Activated naive CD8-positive, alpha-beta T cell treated with anti-CD3 and anti-CD28 coated beads, Interleukin-2, amount 50 U/mL, for 24 hours (primary cell): ENCODE data around the gene SUSD3.
A peak's percentile ranks its signal among the peaks of the same experiment; 100 is the strongest.

Experiments used
- ATAC-seq: fragments of 150-1000 bp; cut with Tn5 transposase; one replicate; pipeline ENCODE4 v1.10.0; 2021
- DNase-seq: peaks from one replicate; pipeline ENCODE4 v3.0.0; 2021
- H3K27ac Mint-ChIP-seq: one replicate; pipeline ENCODE4 v1.8.0; 2021; ENCODE audit warnings: mild to moderate bottlenecking, mixed read lengths
- H3K27me3 Mint-ChIP-seq: one replicate; pipeline ENCODE4 v1.8.0; 2021; ENCODE audit warnings: mixed read lengths
- H3K36me3 Mint-ChIP-seq: one replicate; pipeline ENCODE4 v1.8.0; 2021; ENCODE audit warnings: low read depth, mixed read lengths
- H3K4me1 Mint-ChIP-seq: one replicate; pipeline ENCODE4 v1.8.0; 2021; ENCODE audit warnings: mixed read lengths
- H3K4me3 Mint-ChIP-seq: one replicate; pipeline ENCODE4 v1.8.0; 2021; ENCODE audit warnings: mild to moderate bottlenecking, moderate library complexity, mixed read lengths
- H3K9me3 Mint-ChIP-seq: one replicate; pipeline ENCODE4 v1.8.0; 2021; ENCODE audit warnings: mixed read lengths

SUSD3 gene

DNA sequence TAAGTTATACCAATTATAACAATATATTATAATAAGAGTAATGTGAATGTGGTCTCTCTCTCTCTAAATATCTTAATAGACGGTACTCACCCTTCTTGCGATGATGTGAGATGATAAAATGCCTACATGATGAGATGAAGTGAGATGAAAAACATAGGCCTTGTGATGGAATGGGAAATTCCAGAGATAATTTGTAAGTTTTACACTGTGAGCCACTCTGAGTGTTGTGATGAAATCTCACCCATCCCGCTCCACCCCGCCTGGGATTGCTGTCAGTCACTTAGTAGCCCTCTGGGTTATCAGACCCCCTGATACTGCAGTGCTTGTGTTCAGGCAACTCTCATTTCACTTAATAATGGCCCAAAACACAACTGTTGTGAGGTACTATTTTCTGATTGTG is 10.5 kb downstream of the SUSD3 start:
- H3K27ac Mint-ChIP-seq = no peak overlapping the region
- H3K9me3 Mint-ChIP-seq = no peaks in the 10 kb centered on the region
- H3K27me3 Mint-ChIP-seq = no peaks in the 10 kb centered on the region
- ATAC-seq (no peak), DNase-seq (no peak)
- H3K4me3 Mint-ChIP-seq = no peak overlapping the region
- H3K36me3 Mint-ChIP-seq = peaks cover 20% of the 10 kb centered on the region
- peaks cover 72% of the 10 kb centered on the region for H3K4me1 Mint-ChIP-seq

GRCh38 chr9:93071464-93071863 is 13.0 kb downstream of the SUSD3 start:
- H3K36me3 Mint-ChIP-seq = peaks cover 18% of the 10 kb centered on the region
- ATAC-seq = no peak
- H3K4me3 Mint-ChIP-seq = no peak overlapping the region

DNA sequence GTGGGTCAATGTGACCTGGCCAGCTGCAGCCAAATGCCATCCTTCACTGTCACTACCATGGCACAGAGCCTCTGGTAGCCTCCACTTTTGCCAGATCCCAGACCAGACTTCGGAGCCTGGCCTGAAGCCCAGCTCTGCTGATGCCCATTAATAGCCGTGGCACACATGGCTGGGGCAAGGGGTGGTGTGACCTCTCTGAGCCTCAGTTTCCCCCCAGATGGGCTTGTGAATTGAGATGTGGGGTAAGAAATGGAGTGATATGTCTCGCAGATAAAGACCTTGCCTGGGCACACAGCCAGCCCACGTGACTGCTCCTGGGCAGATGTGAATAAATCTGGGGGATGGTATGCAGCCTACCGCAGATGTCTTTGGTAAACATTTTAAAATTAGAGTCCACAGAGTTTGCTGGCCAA is 13.9 kb downstream of the SUSD3 start:
- Mint-ChIP-seq H3K4me1 (peaks cover 62% of the 10 kb centered on the region), H3K36me3 (peaks cover 15% of the 10 kb centered on the region), H3K27ac (peak overlapping the region; percentile 48), H3K9me3 (no peaks in the 10 kb centered on the region), H3K27me3 (no peaks in the 10 kb centered on the region), H3K4me3 (no peak overlapping the region)
- DNase-seq = no peak
- ATAC-seq = no peak

More at GRCh38 chr9:93071464-93071863, 13.0 kb downstream of the SUSD3 start:
- Mint-ChIP-seq H3K9me3 (no peaks in the 10 kb centered on the region), H3K4me1 (peaks cover 66% of the 10 kb centered on the region), H3K27me3 (no peaks in the 10 kb centered on the region), H3K27ac (no peak overlapping the region)
- no peak for DNase-seq

DNA sequence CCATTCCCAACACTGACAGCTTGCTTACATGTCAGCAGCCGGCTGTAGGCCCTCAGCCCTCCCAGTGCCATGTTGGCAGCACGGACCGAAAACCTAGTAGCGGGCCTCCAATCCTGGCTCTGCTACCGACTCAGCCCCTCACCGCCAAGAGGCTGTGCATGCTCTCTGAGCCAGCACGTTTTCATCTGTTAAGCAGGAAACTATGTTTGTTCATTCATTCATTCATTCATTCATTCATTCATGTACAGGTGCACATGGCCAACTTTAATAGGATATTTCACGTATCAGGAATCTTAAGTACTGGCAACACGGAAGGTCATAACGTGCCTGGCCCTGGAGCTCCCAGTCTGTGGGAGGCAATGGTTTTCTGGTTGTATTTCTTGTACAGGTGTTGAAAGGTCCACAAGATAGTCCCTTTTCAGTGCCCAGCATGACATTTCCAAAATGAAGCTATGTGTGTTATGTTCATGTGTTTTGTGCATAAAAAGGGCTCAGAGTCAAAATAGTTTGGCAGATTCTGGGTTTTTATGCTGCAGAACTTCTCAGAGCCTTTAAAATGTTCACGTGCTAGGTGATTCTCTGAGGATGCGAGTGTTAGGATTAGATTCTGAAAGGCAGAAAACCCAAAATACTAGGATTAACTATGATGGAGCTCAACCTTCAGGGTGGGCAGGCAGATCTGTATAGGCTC is 17.7 kb downstream of the SUSD3 start:
- Mint-ChIP-seq H3K27ac (no peak overlapping the region), H3K36me3 (peaks cover 5% of the 10 kb centered on the region)
- no peak for ATAC-seq

DNA sequence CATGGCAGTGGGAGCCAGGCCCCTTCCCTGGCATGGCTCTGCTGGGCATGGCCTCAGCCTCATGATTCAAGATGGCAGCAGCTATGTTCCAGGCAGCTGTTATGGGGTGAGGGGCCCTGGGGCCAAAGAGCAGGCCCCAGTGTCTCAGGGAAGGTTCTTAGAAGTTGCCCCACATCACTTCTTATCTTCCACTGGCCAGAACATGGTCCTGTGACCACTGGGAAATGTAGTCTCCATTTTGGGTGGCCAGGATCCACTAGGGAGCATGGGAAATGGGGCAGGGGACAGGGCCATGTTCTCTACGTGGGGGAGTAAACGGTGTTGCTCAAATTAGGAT is 18.3 kb downstream of the SUSD3 start:
- Mint-ChIP-seq H3K9me3 (no peaks in the 10 kb centered on the region), H3K27ac (peak overlapping the region; percentile 50), H3K27me3 (no peaks in the 10 kb centered on the region), H3K4me3 (no peak overlapping the region), H3K4me1 (peaks cover 38% of the 10 kb centered on the region), H3K36me3 (peaks cover 6% of the 10 kb centered on the region)
- no peak for ATAC-seq
- DNase-seq = no peak

More for the DNA sequence above, 17.7 kb downstream of the SUSD3 start:
- Mint-ChIP-seq H3K9me3 (no peaks in the 10 kb centered on the region), H3K4me3 (no peak overlapping the region), H3K4me1 (peaks cover 40% of the 10 kb centered on the region), H3K27me3 (no peaks in the 10 kb centered on the region)
- DNase-seq = no peak

- Mint-ChIP-seq H3K27ac (no peak overlapping the region), H3K36me3 (peaks cover 10% of the 10 kb centered on the region), H3K4me3 (no peak overlapping the region), H3K9me3 (no peaks in the 10 kb centered on the region), H3K4me1 (peaks cover 40% of the 10 kb centered on the region), H3K27me3 (no peaks in the 10 kb centered on the region)
- peak; percentile 24 for ATAC-seq
- DNase-seq = no peak
Measured at GRCh38 chr9:93077367-93077766, 18.9 kb downstream of the SUSD3 start.

DNA sequence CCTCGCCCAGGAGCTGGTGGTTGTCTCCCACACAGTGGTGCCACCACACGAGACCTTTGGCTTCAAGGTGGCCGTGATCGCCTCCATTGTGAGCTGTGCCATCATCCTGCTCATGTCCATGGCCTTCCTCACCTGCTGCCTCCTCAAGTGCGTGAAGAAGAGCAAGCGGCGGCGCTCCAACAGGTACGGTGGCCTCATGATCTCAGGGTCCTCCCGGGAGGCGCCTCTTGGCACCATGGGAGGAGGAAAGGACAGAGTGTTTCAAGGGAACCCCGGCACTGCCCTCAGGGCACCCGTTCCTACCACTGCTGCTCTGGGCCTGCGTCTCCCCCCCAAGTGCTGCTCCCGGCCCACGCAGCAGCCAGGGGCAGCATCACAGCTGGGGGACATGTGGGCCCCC is 19.3 kb downstream of the SUSD3 start:
- ATAC-seq (no peak), DNase-seq (no peak)
- H3K27me3 Mint-ChIP-seq = no peaks in the 10 kb centered on the region
- H3K4me3 Mint-ChIP-seq = no peak overlapping the region
- H3K27ac Mint-ChIP-seq = no peak overlapping the region
- H3K36me3 Mint-ChIP-seq = peaks cover 10% of the 10 kb centered on the region
- H3K4me1 Mint-ChIP-seq = peaks cover 40% of the 10 kb centered on the region
- no peaks in the 10 kb centered on the region for H3K9me3 Mint-ChIP-seq

GRCh38 chr9:93079371-93079770 is 20.9 kb downstream of the SUSD3 start:
- peaks cover 46% of the 10 kb centered on the region for H3K4me1 Mint-ChIP-seq
- H3K9me3 Mint-ChIP-seq = no peaks in the 10 kb centered on the region
- ATAC-seq (no peak), DNase-seq (no peak)
- H3K36me3 Mint-ChIP-seq = peaks cover 14% of the 10 kb centered on the region
- no peak overlapping the region for H3K4me3 Mint-ChIP-seq
- H3K27me3 Mint-ChIP-seq = no peaks in the 10 kb centered on the region
- no peak overlapping the region for H3K27ac Mint-ChIP-seq

- no peak for ATAC-seq
- no peak overlapping the region for H3K4me3 Mint-ChIP-seq
- peaks cover under 1% of the 10 kb centered on the region for H3K9me3 Mint-ChIP-seq
- H3K36me3 Mint-ChIP-seq = peaks cover 20% of the 10 kb centered on the region
- H3K4me1 Mint-ChIP-seq = peaks cover 35% of the 10 kb centered on the region
- H3K27ac Mint-ChIP-seq = no peak overlapping the region
- no peaks in the 10 kb centered on the region for H3K27me3 Mint-ChIP-seq
- DNase-seq = no peak
Measured at GRCh38 chr9:93080406-93080805, 21.9 kb downstream of the SUSD3 start.

- H3K27ac Mint-ChIP-seq = no peak overlapping the region
- no peak overlapping the region for H3K4me3 Mint-ChIP-seq
- peaks cover 35% of the 10 kb centered on the region for H3K4me1 Mint-ChIP-seq
- no peaks in the 10 kb centered on the region for H3K27me3 Mint-ChIP-seq
- H3K9me3 Mint-ChIP-seq = peaks cover 4% of the 10 kb centered on the region
- no peak for ATAC-seq
- H3K36me3 Mint-ChIP-seq = peaks cover 26% of the 10 kb centered on the region
- no peak for DNase-seq
Measured at GRCh38 chr9:93081081-93081529, 22.6 kb downstream of the SUSD3 start.

- ATAC-seq (no peak), DNase-seq (no peak)
- H3K36me3 Mint-ChIP-seq = peaks cover 31% of the 10 kb centered on the region
- H3K4me3 Mint-ChIP-seq = no peak overlapping the region
- no peaks in the 10 kb centered on the region for H3K27me3 Mint-ChIP-seq
- H3K27ac Mint-ChIP-seq = peak overlapping the region; percentile 69
- peaks cover 4% of the 10 kb centered on the region for H3K9me3 Mint-ChIP-seq
- H3K4me1 Mint-ChIP-seq = peaks cover 32% of the 10 kb centered on the region
Measured at GRCh38 chr9:93081931-93082330, 23.4 kb downstream of the SUSD3 start.

DNA sequence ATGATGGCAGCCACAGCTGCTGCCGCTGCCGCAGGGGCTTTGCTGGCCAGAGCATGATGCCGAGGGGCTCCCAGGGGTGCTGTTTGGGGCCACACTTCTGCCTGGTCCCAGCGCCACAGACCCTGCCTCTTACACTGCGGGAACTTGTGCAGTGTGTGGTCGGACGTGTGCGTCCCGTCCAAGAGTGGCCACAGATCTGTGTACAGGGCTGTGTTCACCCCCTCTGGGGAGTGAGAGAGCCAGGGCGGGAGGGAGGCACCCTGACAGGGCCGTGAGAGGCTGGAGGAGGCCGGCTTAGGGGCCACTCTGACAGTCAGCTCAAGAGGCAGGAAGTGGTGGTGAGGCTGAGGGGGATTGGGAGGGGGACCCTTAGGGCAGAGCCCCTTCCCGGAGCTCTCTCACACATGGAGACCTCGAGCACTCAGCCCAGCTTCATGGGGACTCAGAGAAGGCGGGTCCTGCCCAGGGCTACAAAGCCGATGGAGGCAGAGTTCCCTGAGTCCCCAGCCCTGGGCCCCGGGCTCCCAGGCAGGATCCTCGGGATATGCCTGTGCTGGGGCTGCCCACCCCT is 24.4 kb downstream of the SUSD3 start:
- H3K4me3 Mint-ChIP-seq = no peak overlapping the region
- peaks cover 28% of the 10 kb centered on the region for H3K4me1 Mint-ChIP-seq
- DNase-seq (no peak), ATAC-seq (no peak)
- peak overlapping the region; percentile 49 for H3K27ac Mint-ChIP-seq
- H3K27me3 Mint-ChIP-seq = no peaks in the 10 kb centered on the region
- peaks cover 34% of the 10 kb centered on the region for H3K36me3 Mint-ChIP-seq
- H3K9me3 Mint-ChIP-seq = peaks cover 4% of the 10 kb centered on the region

- H3K36me3 Mint-ChIP-seq = peaks cover 39% of the 10 kb centered on the region
- peak; percentile 63 for ATAC-seq
- no peaks in the 10 kb centered on the region for H3K27me3 Mint-ChIP-seq
- H3K4me1 Mint-ChIP-seq = peaks cover 32% of the 10 kb centered on the region
- H3K4me3 Mint-ChIP-seq = peak overlapping the region; percentile 40
- no peak for DNase-seq
- H3K27ac Mint-ChIP-seq = peak overlapping the region; percentile 88
- peaks cover 4% of the 10 kb centered on the region for H3K9me3 Mint-ChIP-seq
Measured at GRCh38 chr9:93083592-93084470, 25.3 kb downstream of the SUSD3 start.

GRCh38 chr9:93084471-93084881 is 26.0 kb downstream of the SUSD3 start:
- Mint-ChIP-seq H3K27ac (no peak overlapping the region), H3K4me1 (peaks cover 34% of the 10 kb centered on the region), H3K36me3 (peaks cover 42% of the 10 kb centered on the region), H3K9me3 (peaks cover 4% of the 10 kb centered on the region), H3K27me3 (no peaks in the 10 kb centered on the region), H3K4me3 (no peak overlapping the region)
- no peak for ATAC-seq
- no peak for DNase-seq

- Mint-ChIP-seq H3K27ac (no peak overlapping the region), H3K9me3 (peaks cover 8% of the 10 kb centered on the region), H3K4me3 (no peak overlapping the region), H3K27me3 (no peaks in the 10 kb centered on the region), H3K4me1 (peaks cover 44% of the 10 kb centered on the region), H3K36me3 (peaks cover 47% of the 10 kb centered on the region)
- DNase-seq = no peak
- no peak for ATAC-seq
Measured at GRCh38 chr9:93085676-93086075, 27.2 kb downstream of the SUSD3 start.
